HG02973 (cell line): ENCODE data around the gene TBPL2.
"Not testable (repeated sequence)": the region's sequence is repeated elsewhere in the genome, so short reads cannot be mapped to it uniquely, and the experiment has no call there.

ENCODE experiments used
- ATAC-seq: cut with Tn5 transposase; IDR thresholded peaks from one replicate; pipeline ENCODE4 v1.9.1; 2021; ENCODE audit warnings: moderate library complexity; ENCODE audit not compliant: unreplicated experiment

TBPL2 gene

GRCh38 chr14:55440385-55440784 lies at the start of gene TBPL2:
TBPL2 (minus strand) TSS chr14:55440616; CDS start chr14:55440449, 167 bp downstream.
- ATAC-seq = no peak

- ATAC-seq = no peak
These were observed 47.8 kb upstream of the TBPL2 start for GRCh38 chr14:55488204-55488603.

- no peak for ATAC-seq
These were observed 42.7 kb upstream of the TBPL2 start for GRCh38 chr14:55482936-55483605.

GRCh38 chr14:55481769-55482168 lies 41.4 kb upstream of the TBPL2 start:
- no peak for ATAC-seq

- no peak for ATAC-seq
These were observed 37.3 kb upstream of the TBPL2 start for GRCh38 chr14:55477680-55478079.

GRCh38 chr14:55476448-55476847 lies 36.0 kb upstream of the TBPL2 start:
- ATAC-seq = not testable (repeated sequence)

- ATAC-seq = no peak
These were observed 33.4 kb upstream of the TBPL2 start for GRCh38 chr14:55473786-55474185.

GRCh38 chr14:55470025-55470424 lies 29.6 kb upstream of the TBPL2 start:
- ATAC-seq = no peak

GRCh38 chr14:55467307-55467706 lies 26.9 kb upstream of the TBPL2 start:
- ATAC-seq = no peak

GRCh38 chr14:55458800-55459515 lies 18.5 kb upstream of the TBPL2 start:
- peak; percentile 92 for ATAC-seq

GRCh38 chr14:55457496-55457895 lies 17.1 kb upstream of the TBPL2 start:
- ATAC-seq = no peak

- ATAC-seq = not testable (repeated sequence)
These were observed 16.0 kb upstream of the TBPL2 start for GRCh38 chr14:55456411-55456810.

- no peak for ATAC-seq
These were observed 14.0 kb upstream of the TBPL2 start for GRCh38 chr14:55454264-55455002.

- no peak for ATAC-seq
These were observed 11.5 kb upstream of the TBPL2 start for GRCh38 chr14:55451950-55452349.

- no peak for ATAC-seq
These were observed 11.0 kb upstream of the TBPL2 start for GRCh38 chr14:55451398-55451797.

GRCh38 chr14:55450987-55451386 lies 10.6 kb upstream of the TBPL2 start:
- ATAC-seq = no peak

- ATAC-seq = no peak
These were observed 10.1 kb upstream of the TBPL2 start for GRCh38 chr14:55450539-55450938.

- no peak for ATAC-seq
These were observed 9.7 kb upstream of the TBPL2 start for GRCh38 chr14:55450124-55450523.

GRCh38 chr14:55449116-55449515 lies 8.7 kb upstream of the TBPL2 start:
- ATAC-seq = no peak

- ATAC-seq = no peak
These were observed 7.8 kb upstream of the TBPL2 start for GRCh38 chr14:55448141-55448614.

- no peak for ATAC-seq
These were observed 6.4 kb upstream of the TBPL2 start for GRCh38 chr14:55446833-55447232.
